K562 (cell line): ENCODE results near the gene DDR1. TPM values are rescaled to one million over a fixed set of nuclear protein-coding genes. Genes with fewer than 3 reads are reported as not detected.

Experiments used
- ATAC-seq: fragments of 200-7000 bp; cut with Tn5 transposase; 3 replicates; pipeline ENCODE4 v1.9.1; 2020; ENCODE audit warnings: moderate library complexity
- BruUV-seq: library from RNA; stranded (reverse); fragments of 400-500 nt; replicated peaks from 2 replicates; lab custom pipeline; 2021; lab: Mats Ljungman, UMichigan
- CTCF ChIA-PET: fragments of 300-600 bp; formaldehyde crosslinking; extraction: SDS; loops from one replicate; lab custom pipeline; 2021; ENCODE audit warnings: low intra/inter-chr PET ratio; lab: Yijun Ruan, JAX
- POLR2A ChIA-PET: fragments of 300-600, 350-650 bp; sonication (Branson Sonifier 250); formaldehyde crosslinking; extraction: SDS; loops from one replicate; lab custom pipeline; 2021; ENCODE audit warnings: antibody characterized with exemption, inconsistent platforms; lab: Yijun Ruan, JAX
- DNase-seq, 4 experiments: peaks; one replicate each; pipeline versions ENCODE4 v3.0.0 to v3.0.0-alpha.2; 2011 to 2018; ENCODE audit warnings: low spot score in 3 of 4, mixed read lengths in 3 of 4; ENCODE audit errors: extremely low read depth in 1 of 4
- FAIRE-seq: peaks from 2 replicates; lab custom pipeline; 2011; peaks lifted over from hg19 to GRCh38; lab: Jason Lieb, UNC
- H2AFZ ChIP-seq: 2 replicates; pipeline ENCODE4 v1.6.0; 2011; ENCODE audit warnings: low read depth, low read length, control low read depth, inconsistent platforms
- H3K27ac ChIP-seq: fragments of 200-600 bp; 3 replicates; pipeline ENCODE4 v1.8.0; 2011; ENCODE audit warnings: low read depth, mild to moderate bottlenecking, control low read depth, inconsistent platforms, low read length, moderate library complexity, mixed read lengths; ENCODE audit errors: extremely low read depth
- H3K27me3 ChIP-seq, 2 experiments: fragments of 300-600 bp in 1 of 2; 2 replicates in 1 of 2; 3 replicates in 1 of 2; pipeline versions ENCODE4 v1.6.0 to v1.8.0; 2011; ENCODE audit warnings: inconsistent platforms in 2 of 2, low read length in 2 of 2, mild to moderate bottlenecking in 1 of 2, mixed read lengths in 1 of 2, moderate library complexity in 1 of 2; ENCODE audit not compliant: control insufficient read depth in 2 of 2, insufficient read depth in 2 of 2
- H3K36me3 ChIP-seq: fragments of 300-600 bp; 3 replicates; pipeline ENCODE4 v1.8.0; 2011; ENCODE audit warnings: mild to moderate bottlenecking, low read length, inconsistent platforms; ENCODE audit not compliant: control insufficient read depth, insufficient read depth
- H3K4me1 ChIP-seq, 2 experiments: fragments of 200-600 bp in 1 of 2; replicated peaks in 1 of 2; 2 replicates in 1 of 2; 3 replicates in 1 of 2; pipeline versions ENCODE4 v1.5.1 to v1.8.0; 2011; ENCODE audit warnings: inconsistent platforms in 2 of 2, low read length in 2 of 2, mild to moderate bottlenecking in 1 of 2, mixed read lengths in 1 of 2, moderate library complexity in 1 of 2; ENCODE audit not compliant: control insufficient read depth in 2 of 2, insufficient read depth in 2 of 2
- H3K4me2 ChIP-seq: 2 replicates; pipeline ENCODE4 v1.6.1; 2011; ENCODE audit warnings: low read length, control low read depth, inconsistent platforms, mixed read lengths; ENCODE audit not compliant: insufficient read depth
- H3K4me3 ChIP-seq: fragments of 200-600 bp; sonication (generic), shearing (Covaris generic); 2 replicates; pipeline ENCODE4 v1.5.1; 2016; ENCODE audit warnings: control low read depth, inconsistent platforms
- H3K79me2 ChIP-seq: fragments of 200-600 bp; 3 replicates; pipeline ENCODE4 v1.8.0; 2011; ENCODE audit warnings: low read length, inconsistent platforms; ENCODE audit not compliant: control insufficient read depth, insufficient read depth
- H3K9ac ChIP-seq, 2 experiments: 2 replicates each; pipeline versions ENCODE4 v1.6.0 to v1.6.1; 2011; ENCODE audit warnings: low read depth in 2 of 2, low read length in 2 of 2, control low read depth in 1 of 2, inconsistent platforms in 1 of 2, mild to moderate bottlenecking in 1 of 2, mixed read lengths in 1 of 2; ENCODE audit not compliant: insufficient read depth in 1 of 2
- H3K9me1 ChIP-seq: one replicate; pipeline ENCODE4 v1.6.0; 2011; ENCODE audit warnings: inconsistent platforms, mild to moderate bottlenecking, low read length, moderate library complexity; ENCODE audit not compliant: control insufficient read depth, insufficient read depth
- H3K9me3 ChIP-seq: replicated peaks from 2 replicates; pipeline ENCODE4 v1.5.1; 2011; ENCODE audit warnings: low read depth, low read length, inconsistent platforms; ENCODE audit not compliant: control insufficient read depth, insufficient read depth
- H4K20me1 ChIP-seq: replicated peaks from 2 replicates; pipeline ENCODE4 v1.6.1; 2011; ENCODE audit warnings: low read length, inconsistent platforms, mixed read lengths; ENCODE audit not compliant: control insufficient read depth, insufficient read depth
- MTA2 ChIP-seq: fragments of 450-650 bp; IDR thresholded peaks from 2 replicates; pipeline ENCODE4 v1.6.1; 2016; ENCODE audit warnings: low read depth
- NR3C1 ChIP-seq: sonication (generic); formaldehyde crosslinking; IDR thresholded peaks from 2 replicates; pipeline ENCODE4 v1.8.1; 2022; ENCODE audit warnings: missing genetic modification reagents
- SNRNP70 ChIP-seq: fragments of 200-400 bp; formaldehyde crosslinking; optimal IDR thresholded peaks from 2 replicates; pipeline ENCODE3; 2017; ENCODE audit warnings: low read depth, low read length
- TFE3 ChIP-seq: fragments of 450-650 bp; formaldehyde crosslinking; IDR thresholded peaks from 2 replicates; pipeline ENCODE4 v1.4.0; 2020; ENCODE audit warnings: mild to moderate bottlenecking, mixed read lengths
- ZNF3 ChIP-seq: fragments of 250-450 bp; sonication (Bioruptor Pico); IDR thresholded peaks from 2 replicates; pipeline ENCODE4 v1.5.0; 2021; ENCODE audit warnings: mild to moderate bottlenecking, moderate library complexity
- ZNF41 ChIP-seq: fragments of 250-450 bp; sonication (Bioruptor Pico); conservative IDR thresholded peaks from 2 replicates; pipeline ENCODE4 v1.4.0; 2020; ENCODE audit warnings: mild to moderate bottlenecking
- WGBS: fragments of 100-300 bp; shearing (Covaris generic); methylation state at CpG from one replicate; pipeline ENCODE4 v1.1.6; 2016; ENCODE audit warnings: low coverage, mixed read lengths; ENCODE audit not compliant: insufficient coverage; ENCODE audit errors: missing lambda C conversion rate; 5-methylcytosine and 5-hydroxymethylcytosine counted together
- in situ Hi-C: fragments of 300-500 bp; cut with MboI; formaldehyde crosslinking; loops from 4 replicates; pipeline ENCODE4 v1.15.0; 2018; ENCODE audit warnings: inconsistent platforms, mixed read lengths
- intact Hi-C: fragments of 100-400 bp; cut with micrococcal nuclease; formaldehyde crosslinking; loops from 2 replicates; pipeline ENCODE4 v1.14.2; 2022
- polyA plus RNA-seq, 8 experiments: library from polyadenylated mRNA; depleted of rRNA in 4 of 8; stranded (reverse) in 5 of 8; unstranded in 3 of 8; fragments of >200 nt; fragmentation: Nextera tagmentation in 2 of 8; fragmentation: Illumina TruSeq in 1 of 8; extraction: Ambion mirVana in 2 of 8; extraction: Trizol in 1 of 8; gene quantifications; 2 replicates each; pipeline versions ENCODE4 v1.2.1 to v1.2.3, GENCODE V29; 2011 to 2014; ENCODE audit warnings: inconsistent platforms in 1 of 8, missing spikeins in 1 of 8
- total RNA-seq, 7 experiments: library from RNA; depleted of rRNA in 6 of 7; stranded (reverse); fragments of >200 nt in 6 of 7; fragmentation: Illumina TruSeq in 2 of 7; extraction: Trizol in 2 of 7; gene quantifications; 2 replicates each; pipeline versions ENCODE4 v1.2.1 to v1.2.3, GENCODE V29; 2011 to 2021; ENCODE audit warnings: low replicate concordance in 1 of 7

DDR1 gene
- total and polyA plus RNA-seq, 9 of the 15 experiments (the other 6 are each of a cell fraction or from before 2014, with no cell fraction given), result 1.4 to 44.6 (median 12.2) TPM

GRCh38 chr6:30839671-30840070, 44.6 kb upstream of the DDR1 start:
- H3K36me3 ChIP-seq, result no peaks in the 10 kb centered on the region
- no peak for TF ChIP-seq TFE3 (CRISPR knock-in tag)
- TF ChIP-seq NR3C1 (CRISPR knock-in tag), result no peak
- no peak for TF ChIP-seq SNRNP70
- no peak for TF ChIP-seq ZNF41
- no peak for TF ChIP-seq ZNF3
- no peak for TF ChIP-seq MTA2
- intact Hi-C loops (no loop called here), in situ Hi-C loops (loop anchor here (5.0 kb wide), 1 partner anchor 33 kb away; no protein-coding TSS in a partner anchor)
- H4K20me1 ChIP-seq, result no peaks in the 10 kb centered on the region
- peaks cover 2% of the 10 kb centered on the region; the same call in 1 of the 2 replicates for H3K9me3 ChIP-seq
- no peaks in the 10 kb centered on the region for H3K79me2 ChIP-seq
- POLR2A ChIA-PET, result interaction anchor here (0.6 to 1.2 kb wide), 5 partner anchors 12 to 244 kb away, joined by 3 to 5 read pairs (median 3); no protein-coding TSS in a partner anchor
- 53% methylated on average over 2 of the region's 2 CpGs for WGBS
- H3K27me3 ChIP-seq, result no peaks in the 10 kb centered on the region
- H3K4me2 ChIP-seq, result no peak overlapping the region
- peaks cover 4% of the 10 kb centered on the region for H3K9me1 ChIP-seq
- no peak overlapping the region for H3K4me3 ChIP-seq
- BruUV-seq, result no TSS peak
- H2AFZ ChIP-seq, result peak overlapping the region; percentile 23
- H3K4me1 ChIP-seq, result peaks cover 30% of the 10 kb centered on the region in 2 experiments; a peak in 3 of 5 replicates
- no peak for FAIRE-seq
- H3K27ac ChIP-seq, result no peak overlapping the region
- peak overlapping the region; percentile 17 to 57; a peak in 2 of 4 replicates for H3K9ac ChIP-seq
- ATAC-seq, result peak; percentile 39
- CTCF ChIA-PET, result no interaction called here
- no peak for DNase-seq
